Neutrophil (primary cell): ENCODE measurements around the gene PRKCE.

Source experiments
- H3K27ac ChIP-seq: fragments of 200-600 bp; sonication (generic); 2 replicates; pipeline ENCODE4 v1.5.1; 2016; ENCODE audit warnings: mild to moderate bottlenecking, moderate library complexity
- H3K27me3 ChIP-seq: fragments of 200-600 bp; sonication (generic); 2 replicates; pipeline ENCODE4 v1.6.0; 2016; ENCODE audit warnings: mild to moderate bottlenecking
- H3K36me3 ChIP-seq: fragments of 200-600 bp; sonication (generic); 2 replicates; pipeline ENCODE4 v1.5.1; 2017
- H3K4me1 ChIP-seq, 2 experiments: fragments of 200-600 bp in 1 of 2; sonication (generic) in 1 of 2; 1 replicate in 1 of 2; 2 replicates in 1 of 2; pipeline versions ENCODE4 v1.5.1 to v1.6.1; 2013 to 2016; ENCODE audit warnings: low read depth in 1 of 2, low read length in 1 of 2, mild to moderate bottlenecking in 1 of 2, moderate library complexity in 1 of 2; ENCODE audit not compliant: control insufficient read depth in 1 of 2, insufficient read depth in 1 of 2
- H3K4me3 ChIP-seq, 2 experiments: fragments of 200-600 bp in 1 of 2; sonication (generic) in 1 of 2; 1 replicate in 1 of 2; 2 replicates in 1 of 2; pipeline ENCODE4 v1.5.1; 2013 to 2016; ENCODE audit warnings: low read depth in 1 of 2, low read length in 1 of 2, mild to moderate bottlenecking in 1 of 2, moderate library complexity in 1 of 2
- H3K9me3 ChIP-seq: fragments of 200-600 bp; sonication (generic); 2 replicates; pipeline ENCODE4 v1.5.1; 2016
- TF ChIP-seq, protein P1 (sequence below): fragments of 200-600 bp; sonication (generic); IDR thresholded peaks from 2 replicates; pipeline ENCODE4 v1.5.1; 2016; ENCODE audit warnings: antibody characterized with exemption

The PRKCE gene

GRCh38 chr2:46034535-46034934, 383.1 kb downstream of the PRKCE start:
- Histone ChIP-seq H3K4me1 (no peaks in the 10 kb centered on the region), H3K27me3 (no peaks in the 10 kb centered on the region), H3K4me3 (no peak overlapping the region), H3K36me3 (no peaks in the 10 kb centered on the region), H3K9me3 (no peaks in the 10 kb centered on the region), H3K27ac (no peak overlapping the region)
- TF ChIP-seq, protein P1, sequence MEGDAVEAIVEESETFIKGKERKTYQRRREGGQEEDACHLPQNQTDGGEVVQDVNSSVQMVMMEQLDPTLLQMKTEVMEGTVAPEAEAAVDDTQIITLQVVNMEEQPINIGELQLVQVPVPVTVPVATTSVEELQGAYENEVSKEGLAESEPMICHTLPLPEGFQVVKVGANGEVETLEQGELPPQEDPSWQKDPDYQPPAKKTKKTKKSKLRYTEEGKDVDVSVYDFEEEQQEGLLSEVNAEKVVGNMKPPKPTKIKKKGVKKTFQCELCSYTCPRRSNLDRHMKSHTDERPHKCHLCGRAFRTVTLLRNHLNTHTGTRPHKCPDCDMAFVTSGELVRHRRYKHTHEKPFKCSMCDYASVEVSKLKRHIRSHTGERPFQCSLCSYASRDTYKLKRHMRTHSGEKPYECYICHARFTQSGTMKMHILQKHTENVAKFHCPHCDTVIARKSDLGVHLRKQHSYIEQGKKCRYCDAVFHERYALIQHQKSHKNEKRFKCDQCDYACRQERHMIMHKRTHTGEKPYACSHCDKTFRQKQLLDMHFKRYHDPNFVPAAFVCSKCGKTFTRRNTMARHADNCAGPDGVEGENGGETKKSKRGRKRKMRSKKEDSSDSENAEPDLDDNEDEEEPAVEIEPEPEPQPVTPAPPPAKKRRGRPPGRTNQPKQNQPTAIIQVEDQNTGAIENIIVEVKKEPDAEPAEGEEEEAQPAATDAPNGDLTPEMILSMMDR: no peak

- no peaks in the 10 kb centered on the region for H3K4me1 ChIP-seq
- no peaks in the 10 kb centered on the region for H3K27me3 ChIP-seq
- TF ChIP-seq, protein P1: no peak
- no peaks in the 10 kb centered on the region for H3K9me3 ChIP-seq
- no peak overlapping the region for H3K4me3 ChIP-seq
- H3K27ac ChIP-seq: no peak overlapping the region
- H3K36me3 ChIP-seq: no peaks in the 10 kb centered on the region
Observed at GRCh38 chr2:46036929-46037328, 385.5 kb downstream of the PRKCE start.

DNA sequence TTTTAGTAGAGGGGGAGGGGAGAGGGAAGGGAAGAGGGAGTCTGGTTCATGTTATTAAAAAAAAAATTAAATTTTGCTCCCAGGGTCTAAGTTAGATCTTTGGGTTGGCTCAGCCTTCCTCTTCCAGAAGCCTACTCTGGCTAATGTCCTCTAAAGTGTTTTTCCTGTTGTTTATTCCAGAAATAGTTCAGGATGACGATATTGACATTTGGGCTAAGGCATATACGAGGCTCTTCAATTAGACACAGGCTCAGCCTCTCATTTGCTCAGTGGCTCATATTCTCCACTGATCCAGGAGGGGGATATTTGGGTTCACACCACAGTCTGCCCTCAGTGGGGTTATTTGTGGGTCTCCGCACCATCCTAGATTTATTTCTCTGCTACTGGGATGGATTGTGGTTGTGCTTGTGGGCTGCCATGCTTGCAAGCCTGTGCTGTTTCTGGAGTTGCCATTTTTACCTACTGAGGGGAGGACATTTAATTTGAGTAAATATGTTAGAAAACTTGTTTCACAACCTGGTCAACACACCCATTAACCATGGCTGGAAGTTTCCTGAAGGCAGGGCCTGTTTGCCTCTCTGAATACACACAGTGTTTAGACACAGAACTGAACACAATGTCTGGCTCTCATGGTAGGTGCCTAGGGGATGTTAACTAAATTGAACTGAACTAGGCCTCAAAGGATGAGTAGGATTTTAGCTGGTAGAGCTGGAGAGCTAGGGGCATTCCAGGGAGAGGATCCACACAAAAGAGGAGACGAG, 388.2 kb downstream of the PRKCE start:
- Histone ChIP-seq H3K9me3 (no peaks in the 10 kb centered on the region), H3K27me3 (no peaks in the 10 kb centered on the region), H3K4me1 (no peaks in the 10 kb centered on the region), H3K4me3 (no peak overlapping the region), H3K36me3 (no peaks in the 10 kb centered on the region), H3K27ac (no peak overlapping the region)
- TF ChIP-seq, protein P1: no peak

DNA sequence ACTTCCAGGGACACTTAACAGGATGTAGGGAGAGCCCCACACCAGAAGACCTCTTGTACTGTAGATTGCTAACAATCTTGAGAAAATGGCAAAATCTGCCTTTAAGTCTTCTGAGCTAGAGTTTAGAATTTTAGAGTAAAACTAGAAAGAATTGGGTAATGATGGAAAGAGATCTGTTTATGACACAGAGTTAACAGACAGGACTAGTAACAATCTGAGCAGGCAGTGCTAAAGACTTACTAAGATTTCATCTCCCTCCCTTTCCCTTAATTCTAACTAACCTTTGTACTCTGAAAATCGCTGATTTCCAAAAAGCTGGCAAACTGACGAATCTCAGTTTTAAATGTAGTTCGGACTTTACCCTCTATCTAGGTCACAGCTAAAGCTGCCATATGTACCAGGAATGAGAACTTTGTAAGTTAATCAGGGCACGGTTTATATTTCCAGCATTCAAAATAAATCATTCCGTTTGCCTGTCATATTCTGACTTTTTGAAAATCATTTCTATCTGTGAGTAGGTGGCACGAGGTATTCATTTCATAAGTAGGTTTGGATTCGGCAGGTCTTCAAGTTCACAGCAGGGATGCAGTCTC, 389.2 kb downstream of the PRKCE start:
- Histone ChIP-seq H3K27ac (no peak overlapping the region), H3K4me3 (no peak overlapping the region), H3K27me3 (no peaks in the 10 kb centered on the region), H3K9me3 (no peaks in the 10 kb centered on the region), H3K36me3 (no peaks in the 10 kb centered on the region), H3K4me1 (no peaks in the 10 kb centered on the region)
- TF ChIP-seq, protein P1: no peak

DNA sequence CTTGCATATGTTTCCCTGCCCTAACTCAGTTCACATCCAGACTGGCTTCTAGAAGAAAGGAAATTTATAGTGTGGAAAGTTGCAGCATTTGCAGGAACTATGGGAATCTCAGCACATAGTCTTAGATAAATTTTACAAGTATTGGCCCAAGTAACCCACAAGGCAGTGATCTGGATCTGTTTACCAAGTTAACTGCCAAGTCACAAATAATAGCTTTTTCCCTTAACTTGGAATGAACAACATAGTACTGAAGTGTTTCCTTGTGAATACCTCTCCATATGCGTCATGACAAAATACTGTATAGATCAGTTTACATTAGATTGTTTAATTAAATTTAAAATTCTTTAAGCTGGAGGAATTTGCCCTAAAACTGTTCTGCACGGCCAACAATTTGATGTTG, 390.0 kb downstream of the PRKCE start:
- Histone ChIP-seq H3K4me3 (no peak overlapping the region), H3K27me3 (no peaks in the 10 kb centered on the region), H3K27ac (no peak overlapping the region), H3K9me3 (no peaks in the 10 kb centered on the region), H3K36me3 (no peaks in the 10 kb centered on the region), H3K4me1 (no peaks in the 10 kb centered on the region)
- TF ChIP-seq, protein P1: no peak
